Measurements from ENCODE around the gene ZNF141.
"Not testable (repeated sequence)": the region's sequence is repeated elsewhere in the genome, so short reads cannot be mapped to it uniquely, and the experiment has no call there.

Gene ZNF141

GRCh38 chr4:385934-386707, 48.5 kb downstream of the ZNF141 start:
- no peak for DNase-seq

GRCh38 chr4:386708-387105, 49.1 kb downstream of the ZNF141 start:
- no peak for DNase-seq

DNA sequence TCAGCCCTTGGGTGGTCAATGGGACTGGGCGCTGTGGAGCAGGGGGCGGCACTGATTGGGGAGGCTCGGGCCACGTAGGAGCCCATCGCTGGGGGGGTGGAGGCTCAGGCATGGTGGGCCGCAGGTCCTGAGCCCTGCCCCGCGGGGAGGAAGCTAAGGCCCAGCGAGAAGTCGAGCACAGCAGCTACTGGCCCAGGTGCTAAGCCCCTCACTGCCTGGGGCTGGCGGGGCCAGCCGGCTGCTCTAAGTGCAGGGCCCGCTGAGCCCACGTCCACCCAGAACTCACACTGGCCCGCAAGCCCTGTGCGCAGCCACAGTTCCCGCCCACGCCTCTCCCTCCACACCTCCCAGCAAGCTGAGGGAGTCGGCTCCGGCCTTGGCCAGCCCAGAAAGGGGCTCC, 66.4 kb downstream of the ZNF141 start:
- DNase-seq: no peak

DNA sequence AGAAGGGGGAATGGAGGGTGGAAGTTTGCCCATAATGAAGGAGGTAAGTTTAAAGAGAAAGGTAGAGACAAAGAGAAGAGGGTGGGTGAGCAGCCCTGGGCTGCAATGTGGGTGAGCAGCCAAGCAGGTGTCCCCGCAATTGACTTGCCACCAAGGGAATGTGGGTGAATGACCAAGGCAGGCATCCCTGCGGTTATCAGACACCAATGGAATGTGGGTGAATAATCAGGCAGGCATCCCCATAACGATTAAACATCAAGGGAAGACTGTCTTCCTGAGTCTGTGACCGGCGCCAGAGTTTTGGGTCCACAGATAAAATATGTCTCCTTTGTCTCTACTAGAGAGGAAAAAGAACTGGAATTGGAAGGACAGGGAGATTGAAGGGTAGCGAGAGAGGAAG, 70.7 kb downstream of the ZNF141 start:
- not testable (repeated sequence) for DNase-seq

GRCh38 chr4:422587-422986, 85.0 kb downstream of the ZNF141 start:
- DNase-seq: no peak
